ENCODE measurements around the gene MEIS2.

DNA sequence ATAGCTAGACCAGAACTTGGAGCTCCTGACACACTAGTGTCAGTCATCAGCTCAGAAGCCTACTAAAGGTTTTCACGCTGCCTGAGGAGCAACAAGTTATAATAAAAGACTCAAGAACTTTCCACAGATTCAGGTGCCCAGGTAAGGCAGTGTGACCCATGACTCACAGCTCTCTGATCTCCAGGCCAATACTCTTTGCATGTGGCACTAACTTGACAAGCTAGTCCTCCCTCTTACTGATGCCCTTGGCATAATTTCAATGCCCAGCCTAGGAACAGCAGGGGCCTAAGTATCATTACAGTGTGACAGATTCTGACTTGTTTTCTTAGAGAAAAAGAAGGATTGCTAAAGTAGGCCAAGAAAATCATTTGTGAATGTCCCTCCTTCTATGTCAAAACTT lies 38.4 kb downstream of the MEIS2 start:
- TF ChIP-seq SIN3A (IDR thresholded peaks at IDR 0.05; ENCODE audit: borderline replicate concordance, insufficient read depth, low read length) (no peak), POLR2AphosphoS5 (IDR thresholded peaks at IDR 0.05; ENCODE audit: low read depth, low read length) (no peak), FOXP2 (optimal IDR thresholded peaks at IDR 0.05; ENCODE audit: borderline replicate concordance, extremely low read depth, extremely low read length, insufficient read depth) (no peak), TAF1 (IDR thresholded peaks at IDR 0.05; ENCODE audit: borderline replicate concordance, insufficient read depth, low read length) (no peak)
- TF ChIP-seq, protein P1, sequence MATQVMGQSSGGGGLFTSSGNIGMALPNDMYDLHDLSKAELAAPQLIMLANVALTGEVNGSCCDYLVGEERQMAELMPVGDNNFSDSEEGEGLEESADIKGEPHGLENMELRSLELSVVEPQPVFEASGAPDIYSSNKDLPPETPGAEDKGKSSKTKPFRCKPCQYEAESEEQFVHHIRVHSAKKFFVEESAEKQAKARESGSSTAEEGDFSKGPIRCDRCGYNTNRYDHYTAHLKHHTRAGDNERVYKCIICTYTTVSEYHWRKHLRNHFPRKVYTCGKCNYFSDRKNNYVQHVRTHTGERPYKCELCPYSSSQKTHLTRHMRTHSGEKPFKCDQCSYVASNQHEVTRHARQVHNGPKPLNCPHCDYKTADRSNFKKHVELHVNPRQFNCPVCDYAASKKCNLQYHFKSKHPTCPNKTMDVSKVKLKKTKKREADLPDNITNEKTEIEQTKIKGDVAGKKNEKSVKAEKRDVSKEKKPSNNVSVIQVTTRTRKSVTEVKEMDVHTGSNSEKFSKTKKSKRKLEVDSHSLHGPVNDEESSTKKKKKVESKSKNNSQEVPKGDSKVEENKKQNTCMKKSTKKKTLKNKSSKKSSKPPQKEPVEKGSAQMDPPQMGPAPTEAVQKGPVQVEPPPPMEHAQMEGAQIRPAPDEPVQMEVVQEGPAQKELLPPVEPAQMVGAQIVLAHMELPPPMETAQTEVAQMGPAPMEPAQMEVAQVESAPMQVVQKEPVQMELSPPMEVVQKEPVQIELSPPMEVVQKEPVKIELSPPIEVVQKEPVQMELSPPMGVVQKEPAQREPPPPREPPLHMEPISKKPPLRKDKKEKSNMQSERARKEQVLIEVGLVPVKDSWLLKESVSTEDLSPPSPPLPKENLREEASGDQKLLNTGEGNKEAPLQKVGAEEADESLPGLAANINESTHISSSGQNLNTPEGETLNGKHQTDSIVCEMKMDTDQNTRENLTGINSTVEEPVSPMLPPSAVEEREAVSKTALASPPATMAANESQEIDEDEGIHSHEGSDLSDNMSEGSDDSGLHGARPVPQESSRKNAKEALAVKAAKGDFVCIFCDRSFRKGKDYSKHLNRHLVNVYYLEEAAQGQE (IDR thresholded peaks at IDR 0.05; ENCODE audit: insufficient read depth in 1 of 2, low read depth in 2 of 2, low read length in 2 of 2) = no peak
